Sigmoid colon (tissue), 4 donors: Measurements from ENCODE around the gene SETD3.

Source experiments
- POLR2A ChIP-seq, 2 donors: fragments of 450-650 bp; IDR thresholded peaks; one replicate each; pipeline ENCODE4 v1.6.1; 2016; ENCODE audit warnings: antibody characterized with exemption in 2 of 2, mild to moderate bottlenecking in 2 of 2, moderate library complexity in 2 of 2
- POLR2AphosphoS5 ChIP-seq, 4 donors: sonication (generic); formaldehyde crosslinking; IDR thresholded peaks; one replicate each; pipeline ENCODE4 v1.6.1; 2017; ENCODE audit warnings: antibody characterized with exemption in 4 of 4
- TF ChIP-seq, protein P1 (sequence below), 4 experiments: fragments of 450-650 bp in 3 of 4; fragments of 200-600 bp in 1 of 4; IDR thresholded peaks; one replicate each; pipeline ENCODE4 v1.5.1; 2016 to 2019; ENCODE audit warnings: antibody characterized with exemption in 4 of 4, mild to moderate bottlenecking in 3 of 4, moderate library complexity in 2 of 4

DNA sequence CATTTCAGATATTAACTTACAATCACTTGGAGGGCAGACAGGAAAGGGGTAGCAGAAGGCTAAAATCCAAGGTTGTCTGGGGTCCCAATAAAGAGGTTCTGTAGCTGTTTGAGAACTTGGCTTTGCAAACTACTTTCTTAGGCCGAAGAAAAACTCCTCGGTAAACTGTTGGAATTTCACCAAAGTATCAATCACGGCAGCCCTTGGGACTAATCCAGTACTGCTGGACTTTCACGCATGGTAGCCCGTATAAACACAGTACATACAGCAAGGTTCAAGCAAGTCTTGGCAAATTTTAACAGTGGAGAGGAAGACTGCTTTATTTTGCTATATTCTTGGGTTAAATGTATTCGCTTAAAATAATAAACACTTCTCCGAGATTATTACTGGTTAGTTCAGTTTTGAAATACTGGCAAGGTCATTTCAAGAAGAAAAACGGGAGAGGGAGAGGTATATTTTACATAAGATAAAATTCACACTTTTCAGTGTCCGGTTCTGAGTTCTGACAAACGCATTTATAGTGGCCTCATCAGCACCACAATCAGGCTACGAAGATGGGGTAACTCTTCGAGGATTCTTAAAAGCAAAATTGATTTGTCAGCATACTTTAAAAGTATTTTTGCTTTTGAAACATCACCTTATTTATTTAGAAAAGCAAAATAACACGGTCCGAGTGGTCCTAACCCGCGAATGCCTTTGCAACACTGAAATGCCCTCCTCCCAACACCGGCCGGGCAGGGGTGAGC is 1.3 kb downstream of the SETD3 start:
- TF ChIP-seq, protein P1, sequence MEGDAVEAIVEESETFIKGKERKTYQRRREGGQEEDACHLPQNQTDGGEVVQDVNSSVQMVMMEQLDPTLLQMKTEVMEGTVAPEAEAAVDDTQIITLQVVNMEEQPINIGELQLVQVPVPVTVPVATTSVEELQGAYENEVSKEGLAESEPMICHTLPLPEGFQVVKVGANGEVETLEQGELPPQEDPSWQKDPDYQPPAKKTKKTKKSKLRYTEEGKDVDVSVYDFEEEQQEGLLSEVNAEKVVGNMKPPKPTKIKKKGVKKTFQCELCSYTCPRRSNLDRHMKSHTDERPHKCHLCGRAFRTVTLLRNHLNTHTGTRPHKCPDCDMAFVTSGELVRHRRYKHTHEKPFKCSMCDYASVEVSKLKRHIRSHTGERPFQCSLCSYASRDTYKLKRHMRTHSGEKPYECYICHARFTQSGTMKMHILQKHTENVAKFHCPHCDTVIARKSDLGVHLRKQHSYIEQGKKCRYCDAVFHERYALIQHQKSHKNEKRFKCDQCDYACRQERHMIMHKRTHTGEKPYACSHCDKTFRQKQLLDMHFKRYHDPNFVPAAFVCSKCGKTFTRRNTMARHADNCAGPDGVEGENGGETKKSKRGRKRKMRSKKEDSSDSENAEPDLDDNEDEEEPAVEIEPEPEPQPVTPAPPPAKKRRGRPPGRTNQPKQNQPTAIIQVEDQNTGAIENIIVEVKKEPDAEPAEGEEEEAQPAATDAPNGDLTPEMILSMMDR (IDR thresholded peaks at IDR 0.05): no peak
- TF ChIP-seq POLR2A (IDR thresholded peaks at IDR 0.05) (no peak), POLR2AphosphoS5 (IDR thresholded peaks at IDR 0.05) (no peak)
